Astrocyte of the hippocampus (primary cell): Measurements from ENCODE around the gene CD164L2.

Experiments used
- DNase-seq: peaks from one replicate; pipeline ENCODE4 v3.0.0; 2011; ENCODE audit warnings: low read depth, low spot score

Gene CD164L2

GRCh38 chr1:27363766-27364695, 19.1 kb downstream of the CD164L2 start:
- no peak for DNase-seq

DNA sequence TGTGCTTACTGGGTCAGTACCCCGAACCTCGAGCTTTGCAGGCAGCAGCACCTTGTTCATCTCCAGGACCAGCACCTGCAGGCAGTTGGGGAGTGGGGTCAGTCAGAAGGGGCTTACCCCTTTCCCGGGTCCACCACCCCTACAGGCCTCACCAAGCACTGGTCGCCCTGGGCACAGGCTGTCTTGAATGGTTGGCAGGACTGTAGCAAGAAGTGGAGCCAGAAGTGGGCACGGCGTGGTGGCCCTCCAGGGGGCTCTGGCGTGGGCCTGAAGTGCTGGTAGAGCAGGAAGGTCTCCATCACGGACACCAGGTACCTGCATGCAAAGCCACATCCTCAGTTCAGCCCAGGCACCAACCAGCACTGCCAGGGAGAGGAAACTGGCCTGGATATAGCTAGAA, 21.6 kb downstream of the CD164L2 start:
- no peak for DNase-seq

GRCh38 chr1:27361044-27361402, 22.1 kb downstream of the CD164L2 start:
- no peak for DNase-seq

GRCh38 chr1:27360159-27361043, 22.7 kb downstream of the CD164L2 start:
- DNase-seq: no peak

GRCh38 chr1:27359822-27360158, 23.3 kb downstream of the CD164L2 start:
- DNase-seq: no peak

GRCh38 chr1:27358928-27359313, 24.2 kb downstream of the CD164L2 start:
- DNase-seq: no peak

DNA sequence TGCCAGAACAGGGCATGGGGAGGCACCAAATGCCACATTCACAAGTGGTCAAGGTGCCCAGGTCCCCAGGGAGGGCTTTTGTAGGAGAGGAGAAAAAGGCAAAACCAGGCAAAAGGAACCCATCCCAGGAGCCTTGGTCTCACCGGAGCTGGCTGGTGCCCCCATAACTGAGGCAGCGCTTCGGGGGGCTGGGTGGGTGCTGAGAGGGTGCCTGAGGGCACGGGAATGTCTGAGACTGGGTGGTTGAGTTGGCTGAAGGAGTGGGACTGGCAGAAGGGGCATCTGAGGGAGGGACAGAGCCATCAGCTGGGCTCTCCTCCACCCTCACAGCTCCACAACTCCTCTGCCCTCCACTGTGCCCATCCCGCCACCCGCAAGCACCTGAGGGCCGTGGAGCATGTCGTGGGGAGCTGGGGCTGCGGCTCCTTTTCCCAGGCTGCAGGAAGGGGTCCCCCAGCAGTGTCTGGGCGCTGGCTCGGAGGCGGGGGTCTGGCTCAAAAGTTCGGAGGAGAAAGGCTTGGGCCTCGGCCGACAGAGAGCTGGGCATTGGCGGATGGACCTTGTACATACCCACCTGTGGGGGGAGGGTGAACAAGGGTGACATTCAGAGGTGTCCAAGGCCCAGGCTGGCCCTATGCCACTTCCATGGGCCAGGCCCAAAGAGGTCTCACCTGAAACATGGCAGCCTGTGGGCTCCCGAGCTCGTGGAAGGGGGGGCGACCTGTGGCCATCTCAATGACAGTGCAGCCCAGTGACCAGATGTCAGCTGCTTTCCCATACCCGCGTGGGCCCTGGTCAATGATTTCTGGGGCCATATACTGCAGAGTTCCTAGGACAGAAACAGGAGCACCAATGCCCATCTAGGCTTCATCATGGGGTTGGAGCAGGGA, 24.9 kb downstream of the CD164L2 start:
- DNase-seq: no peak

DNA sequence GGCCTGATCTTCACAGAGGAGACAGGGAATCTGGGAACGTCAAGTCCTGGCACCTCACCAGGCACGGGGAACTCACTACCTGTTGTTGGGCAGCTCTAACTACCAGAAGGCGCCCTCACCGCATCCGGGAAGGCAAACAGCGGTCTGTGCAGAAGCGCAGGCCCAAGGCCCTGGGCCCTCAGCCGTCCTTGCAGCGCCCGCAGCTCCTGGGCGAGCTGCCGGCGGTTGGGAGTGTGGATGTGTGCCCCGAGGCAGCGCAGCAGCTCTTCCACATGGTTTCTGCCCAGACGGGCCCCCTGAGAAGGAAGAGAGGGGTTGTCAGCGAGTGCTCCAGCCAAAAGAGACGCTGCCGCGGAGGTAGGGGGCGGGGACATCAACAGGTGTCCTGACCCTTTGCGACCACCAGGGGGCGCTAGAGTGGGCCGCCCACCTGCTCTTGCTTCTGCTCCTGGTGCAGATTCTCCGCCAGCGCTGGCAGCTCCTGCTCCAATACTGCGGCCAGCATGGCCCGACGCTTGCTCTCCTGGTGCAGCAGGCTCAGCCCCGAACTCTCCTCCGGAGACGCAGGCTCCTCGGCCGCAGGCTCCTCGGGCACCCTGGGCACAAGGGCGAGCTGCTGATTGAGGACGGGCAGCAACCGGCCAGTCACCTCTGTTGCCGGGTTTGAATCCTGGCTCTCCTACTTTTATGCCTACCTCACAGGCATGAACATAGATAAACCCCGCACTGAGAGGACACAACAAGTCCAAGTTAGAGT, 25.7 kb downstream of the CD164L2 start:
- peak; percentile 84 for DNase-seq

GRCh38 chr1:27356619-27357280, 26.4 kb downstream of the CD164L2 start:
- no peak for DNase-seq

GRCh38 chr1:27356277-27356618, 26.9 kb downstream of the CD164L2 start:
- DNase-seq: no peak

DNA sequence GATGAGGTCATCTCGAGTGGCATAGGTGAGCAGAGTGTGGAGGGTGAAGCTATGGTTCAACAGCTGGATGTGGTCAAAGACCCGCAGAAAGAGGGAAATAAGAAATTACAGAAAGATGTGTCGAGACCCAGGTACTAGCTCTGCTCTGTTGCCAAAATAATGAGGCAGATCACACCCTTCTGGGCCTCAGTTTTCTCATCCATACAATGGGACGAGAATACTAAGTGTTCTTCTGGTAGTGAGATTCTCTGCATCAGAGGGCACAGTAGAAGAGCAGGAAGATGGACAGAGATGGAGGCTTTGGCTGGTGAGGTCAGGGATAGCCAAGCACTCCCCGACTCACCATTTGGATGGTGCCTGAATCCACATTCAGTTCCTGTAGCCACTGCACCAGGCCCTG, 27.4 kb downstream of the CD164L2 start:
- no peak for DNase-seq

GRCh38 chr1:27353629-27354028, 29.5 kb downstream of the CD164L2 start:
- no peak for DNase-seq

DNA sequence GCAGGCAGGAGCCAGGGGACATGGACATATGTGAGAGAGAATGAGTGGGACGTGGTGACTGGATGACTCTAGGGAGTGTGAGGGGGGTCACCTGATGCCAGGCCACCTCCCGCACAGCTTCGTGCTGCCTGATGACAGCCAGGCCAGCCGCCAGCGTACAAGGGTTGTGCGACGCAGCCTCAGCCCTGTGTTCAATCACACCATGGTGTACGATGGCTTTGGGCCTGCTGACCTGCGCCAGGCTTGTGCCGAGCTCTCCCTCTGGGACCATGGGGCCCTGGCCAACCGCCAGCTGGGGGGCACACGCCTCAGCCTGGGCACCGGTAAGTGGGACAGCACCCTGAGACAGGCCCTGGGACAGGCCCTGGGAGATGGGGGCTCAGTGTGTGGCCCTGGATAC, 30.0 kb downstream of the CD164L2 start:
- no peak for DNase-seq

DNA sequence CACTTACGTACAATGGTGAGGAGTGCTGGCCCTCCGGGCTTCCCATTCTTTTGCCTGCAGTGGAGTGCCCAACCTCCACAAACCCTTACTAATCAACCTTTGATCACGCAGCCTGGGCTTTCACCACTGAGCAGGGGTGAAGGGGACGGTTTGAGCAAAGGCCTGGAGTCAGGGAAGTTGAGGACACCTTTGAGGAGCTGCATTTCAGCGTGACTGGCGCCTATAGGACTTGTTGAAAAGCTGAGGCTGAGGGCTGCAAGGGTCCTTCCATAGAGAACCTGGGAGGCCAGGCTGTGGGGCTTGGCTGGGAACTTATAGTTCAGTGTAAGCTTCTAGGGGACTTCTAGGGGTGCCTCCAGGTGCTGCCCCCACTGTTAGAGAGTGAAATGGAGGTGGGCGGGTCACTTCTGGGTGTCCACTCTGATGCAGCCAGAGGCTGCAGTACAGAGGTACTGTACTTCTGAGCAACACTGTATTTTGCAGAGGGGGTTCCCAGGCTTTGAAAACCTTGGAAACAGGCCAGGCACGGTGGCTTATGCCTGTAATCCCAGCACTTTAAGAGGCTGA, 31.5 kb downstream of the CD164L2 start:
- no peak for DNase-seq

- peak; percentile 67 for DNase-seq
These were observed 32.2 kb downstream of the CD164L2 start for GRCh38 chr1:27350663-27351540.

DNA sequence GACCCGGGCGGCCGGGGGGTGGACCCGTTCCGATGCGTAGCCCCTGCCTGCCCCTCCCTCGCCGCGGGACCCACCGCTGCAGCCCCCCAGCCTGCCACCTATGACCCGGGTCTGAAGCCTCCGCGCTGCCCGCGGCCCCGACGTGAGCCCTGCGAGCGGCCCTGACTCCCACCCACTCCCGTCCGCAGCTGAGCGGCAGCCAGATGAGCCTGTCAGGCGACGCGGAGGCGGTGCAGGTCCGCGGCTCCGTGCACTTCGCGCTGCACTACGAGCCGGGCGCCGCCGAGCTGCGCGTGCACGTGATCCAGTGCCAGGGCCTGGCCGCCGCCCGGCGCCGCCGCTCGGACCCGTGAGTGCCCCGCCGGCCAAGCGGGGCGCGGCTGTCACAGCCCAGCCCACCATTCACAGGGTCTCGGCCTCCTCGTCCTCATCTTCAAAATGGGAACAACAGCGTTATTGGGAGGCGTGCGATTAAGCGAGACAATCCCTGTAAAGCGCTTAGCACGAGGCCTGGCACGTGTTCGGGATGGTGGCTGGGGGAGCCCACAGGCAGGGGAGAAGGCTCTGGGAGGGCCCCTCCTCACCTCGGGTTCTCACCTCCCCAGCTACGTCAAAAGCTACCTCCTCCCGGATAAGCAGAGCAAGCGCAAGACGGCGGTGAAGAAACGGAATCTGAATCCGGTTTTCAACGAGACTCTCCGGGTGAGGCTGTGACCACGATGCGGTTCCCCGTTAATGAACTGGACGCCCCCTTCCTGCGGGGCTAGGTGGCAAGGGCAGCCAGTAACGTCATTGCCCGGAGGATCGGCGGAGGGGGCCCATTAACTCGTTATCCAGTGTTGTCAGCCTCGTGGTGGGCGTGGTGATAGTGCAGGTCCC, 33.1 kb downstream of the CD164L2 start:
- DNase-seq: peak; percentile 84

DNA sequence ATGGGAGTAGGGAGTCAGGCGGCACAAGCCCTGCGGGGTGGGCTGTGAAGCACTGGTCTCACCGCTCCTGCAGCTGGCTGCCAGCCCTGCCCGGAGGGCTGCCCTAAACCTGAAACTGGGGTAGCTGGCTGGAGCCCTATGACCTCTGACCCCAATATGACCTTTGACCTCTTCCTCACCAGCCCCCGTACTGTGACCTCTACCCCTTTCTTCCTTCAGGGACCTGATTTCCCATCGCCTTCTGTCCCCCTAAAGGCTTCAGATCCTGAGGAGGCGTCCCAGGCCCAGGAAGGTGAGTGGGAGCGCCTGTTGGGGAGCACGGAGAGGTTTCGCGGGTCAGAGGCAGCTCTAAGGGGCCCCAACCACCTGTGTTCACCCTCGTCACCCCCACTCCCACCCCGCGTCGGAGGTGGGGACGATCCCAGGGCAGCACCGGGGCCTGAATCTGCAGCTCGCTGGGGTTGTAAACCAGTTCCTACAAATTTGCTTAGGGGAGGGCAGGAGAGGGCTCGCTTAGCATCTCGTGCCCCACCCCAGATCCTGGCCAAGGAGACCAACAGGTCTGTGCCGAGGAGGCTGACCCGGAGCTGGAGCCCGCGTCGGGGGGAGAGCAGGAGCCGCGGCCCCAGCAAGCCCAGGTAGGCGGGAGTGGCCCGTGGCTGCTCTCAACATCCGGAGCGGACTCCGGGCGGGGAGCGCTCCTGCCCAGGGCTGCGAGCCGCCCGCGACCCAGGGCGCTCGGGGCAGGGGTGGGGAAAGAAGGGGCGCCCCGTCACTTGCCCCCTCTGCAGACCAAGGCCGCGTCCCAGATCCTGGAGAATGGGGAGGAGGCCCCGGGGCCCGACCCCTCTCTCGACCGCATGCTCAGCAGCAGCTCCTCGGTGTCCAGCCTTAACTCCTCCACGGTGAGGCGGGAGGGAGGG, 34.0 kb downstream of the CD164L2 start:
- peak; percentile 65 for DNase-seq
